HCT116 (cell line): ENCODE measurements around the gene PIAS4.

Experiments used
- CTCF ChIP-seq, 3 experiments: fragments of 200-600 bp in 1 of 3; sonication (generic) in 1 of 3; IDR thresholded peaks in 2 of 3; conservative IDR thresholded peaks in 1 of 3; 2 replicates each; pipeline ENCODE4 v1.5.1; 2012 to 2017; ENCODE audit warnings: low read depth in 2 of 3, low read length in 2 of 3, antibody characterized with exemption in 1 of 3, borderline replicate concordance in 1 of 3, control low read depth in 1 of 3, mild to moderate bottlenecking in 1 of 3, mixed read lengths in 1 of 3, mixed run types in 1 of 3, moderate library complexity in 1 of 3; ENCODE audit not compliant: insufficient read depth in 1 of 3
- EZH2 ChIP-seq: fragments of 200-600 bp; sonication (generic); IDR thresholded peaks from 2 replicates; pipeline ENCODE4 v1.6.1; 2017; ENCODE audit warnings: antibody characterized with exemption, mixed run types
- JUND ChIP-seq: IDR thresholded peaks from 2 replicates; pipeline ENCODE4 v1.6.1; 2012
- MAX ChIP-seq: IDR thresholded peaks from 2 replicates; pipeline ENCODE4 v1.6.1; 2012
- POLR2A ChIP-seq: IDR thresholded peaks from 2 replicates; pipeline ENCODE4 v1.7.0; 2011; ENCODE audit warnings: borderline replicate concordance; ENCODE audit not compliant: insufficient read depth, insufficient read length; ENCODE audit errors: extremely low read depth
- REST ChIP-seq: IDR thresholded peaks from 2 replicates; pipeline ENCODE4 v1.6.1; 2012; ENCODE audit warnings: low read depth
- SIN3A ChIP-seq: IDR thresholded peaks from 2 replicates; pipeline ENCODE4 v1.6.1; 2012; ENCODE audit warnings: low read depth
- ZFX ChIP-seq: fragments of 450-650 bp; IDR thresholded peaks from 2 replicates; pipeline ENCODE4 v1.6.1; 2017

GRCh38 chr19:4081441-4082129 lies 74.0 kb downstream of the PIAS4 start:
- TF ChIP-seq POLR2A (no peak), CTCF (IDR thresholded peaks at IDR 0.05 in 2 of 3, conservative IDR thresholded peaks at IDR 0.05 in 1 of 3; ENCODE audit: borderline replicate concordance in 1 of 3, insufficient read depth in 1 of 3, low read depth in 2 of 3, low read length in 2 of 3) (no peak), SIN3A (no peak), ZFX (no peak), EZH2 (no peak), MAX (no peak), JUND (no peak), REST (no peak)
